Hepatocyte (in vitro differentiated cells): ENCODE data around the gene TRPT1.

Source experiments
- EZH2 ChIP-seq: fragments of 200-600 bp; sonication (generic); IDR thresholded peaks from 2 replicates; pipeline ENCODE4 v1.6.1; 2016; ENCODE audit warnings: antibody characterized with exemption, mild to moderate bottlenecking, borderline replicate concordance
- EZH2phosphoT487 ChIP-seq: fragments of 200-600 bp; sonication (generic); IDR thresholded peaks from one replicate; pipeline ENCODE4 v1.6.1; 2018; ENCODE audit warnings: antibody characterized with exemption, mild to moderate bottlenecking, low read depth, moderate library complexity; ENCODE audit not compliant: unreplicated experiment, severe bottlenecking
- TF ChIP-seq, protein P1 (sequence below): fragments of 200-600 bp; sonication (generic); IDR thresholded peaks from 2 replicates; pipeline ENCODE4 v1.5.1; 2016; ENCODE audit warnings: antibody characterized with exemption, mild to moderate bottlenecking; ENCODE audit not compliant: poor library complexity

DNA sequence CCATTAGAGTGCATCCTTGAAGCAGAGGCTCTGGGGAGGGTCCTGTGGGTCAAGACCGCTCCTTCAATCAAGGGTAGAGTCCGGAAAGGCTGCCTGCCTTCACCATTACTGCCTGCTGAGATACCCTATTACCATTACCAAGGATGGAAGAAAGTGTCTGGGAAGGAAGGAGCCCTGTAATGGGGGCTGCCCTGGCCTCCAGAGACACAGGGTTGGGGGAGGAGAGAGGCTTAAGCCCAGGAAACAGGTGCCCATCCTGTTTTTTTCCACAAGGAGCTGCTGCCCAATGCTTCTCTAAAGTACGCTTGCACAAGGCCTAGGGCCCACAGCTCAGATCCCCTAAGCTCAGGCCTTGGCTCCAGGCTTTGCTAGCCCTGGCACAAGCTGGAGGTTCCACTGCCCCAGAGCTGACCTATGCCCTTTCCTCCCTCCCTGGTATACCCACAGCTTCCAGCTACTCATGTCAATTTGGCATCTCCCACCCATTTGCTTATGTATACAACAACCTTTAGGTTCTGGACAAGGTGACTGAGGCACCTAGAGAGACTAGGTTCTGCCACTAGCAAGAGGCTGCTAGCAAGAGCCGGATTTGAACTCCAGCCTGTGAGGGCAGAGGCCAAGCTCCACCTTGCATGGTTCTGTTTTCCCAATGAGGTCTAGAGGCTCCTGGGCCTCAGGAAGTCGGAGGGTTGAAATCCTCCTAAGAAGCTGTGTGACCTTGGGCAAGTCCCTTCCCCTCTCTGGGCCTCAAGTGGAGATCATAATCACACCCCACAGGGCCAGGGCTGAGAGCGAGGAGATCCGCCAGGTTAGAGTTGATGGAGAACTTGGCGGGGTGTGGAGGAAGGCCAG, 23.8 kb upstream of the TRPT1 start:
- TF ChIP-seq EZH2phosphoT487 (no peak), EZH2 (no peak)
- TF ChIP-seq, protein P1, sequence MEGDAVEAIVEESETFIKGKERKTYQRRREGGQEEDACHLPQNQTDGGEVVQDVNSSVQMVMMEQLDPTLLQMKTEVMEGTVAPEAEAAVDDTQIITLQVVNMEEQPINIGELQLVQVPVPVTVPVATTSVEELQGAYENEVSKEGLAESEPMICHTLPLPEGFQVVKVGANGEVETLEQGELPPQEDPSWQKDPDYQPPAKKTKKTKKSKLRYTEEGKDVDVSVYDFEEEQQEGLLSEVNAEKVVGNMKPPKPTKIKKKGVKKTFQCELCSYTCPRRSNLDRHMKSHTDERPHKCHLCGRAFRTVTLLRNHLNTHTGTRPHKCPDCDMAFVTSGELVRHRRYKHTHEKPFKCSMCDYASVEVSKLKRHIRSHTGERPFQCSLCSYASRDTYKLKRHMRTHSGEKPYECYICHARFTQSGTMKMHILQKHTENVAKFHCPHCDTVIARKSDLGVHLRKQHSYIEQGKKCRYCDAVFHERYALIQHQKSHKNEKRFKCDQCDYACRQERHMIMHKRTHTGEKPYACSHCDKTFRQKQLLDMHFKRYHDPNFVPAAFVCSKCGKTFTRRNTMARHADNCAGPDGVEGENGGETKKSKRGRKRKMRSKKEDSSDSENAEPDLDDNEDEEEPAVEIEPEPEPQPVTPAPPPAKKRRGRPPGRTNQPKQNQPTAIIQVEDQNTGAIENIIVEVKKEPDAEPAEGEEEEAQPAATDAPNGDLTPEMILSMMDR, result no peak
